AG04449 (cell line): ENCODE data around the gene SDF2L1.

Experiments used
- CTCF ChIA-PET: fragments of 350-600 bp; formaldehyde crosslinking; extraction: SDS; loops from one replicate; lab custom pipeline; 2021; ENCODE audit warnings: antibody characterized with exemption; lab: Yijun Ruan, JAX
- POLR2A ChIA-PET: fragments of 400-600, 350-600 bp; formaldehyde crosslinking; extraction: SDS; loops from one replicate; lab custom pipeline; 2020; ENCODE audit warnings: antibody characterized with exemption, inconsistent platforms; lab: Yijun Ruan, JAX
- DNase-seq: peaks from one replicate; pipeline ENCODE4 v3.0.0-alpha.2; 2010; ENCODE audit warnings: low read depth, low spot score
- H3K4me3 ChIP-seq: 2 replicates; pipeline ENCODE4 v1.5.1; 2011; ENCODE audit warnings: low read depth, mild to moderate bottlenecking, control low read depth, low read length
- CTCF ChIP-seq: IDR thresholded peaks from one replicate; pipeline ENCODE4 v1.5.1; 2011; ENCODE audit warnings: mild to moderate bottlenecking, moderate library complexity, low read length, control low read depth, inconsistent platforms; ENCODE audit not compliant: insufficient read depth; ENCODE audit errors: missing control alignments

The SDF2L1 gene

GRCh38 chr22:21624880-21625791 lies 17.0 kb upstream of the SDF2L1 start:
- ChIA-PET CTCF (interaction anchor here (1.2 to 12.1 kb wide), 2 partner anchors 15 to 19 kb away, joined by 3 to 158 read pairs; partner anchors contain the start of gene SDF2L1), POLR2A (interaction anchor here (0.8 to 1.2 kb wide), 2 partner anchors 11 to 18 kb away, joined by 3 read pairs; no protein-coding TSS in a partner anchor)
- TF ChIP-seq CTCF = no peak
- H3K4me3 ChIP-seq = no peak overlapping the region
- no peak for DNase-seq

GRCh38 chr22:21626073-21626734 lies 15.9 kb upstream of the SDF2L1 start:
- ChIA-PET POLR2A (interaction anchor here (1.2 kb wide), 1 partner anchor 12 kb away, joined by 3 read pairs; no protein-coding TSS in a partner anchor), CTCF (interaction anchor here (12.1 kb wide), 1 partner anchor 18 kb away, joined by 158 read pairs; the partner anchor contains the start of gene SDF2L1)
- TF ChIP-seq CTCF = no peak
- no peak overlapping the region for H3K4me3 ChIP-seq
- DNase-seq = no peak

- no peak for TF ChIP-seq CTCF
- DNase-seq = no peak
- ChIA-PET POLR2A (interaction anchor here (1.2 kb wide), 1 partner anchor 13 kb away, joined by 3 read pairs; no protein-coding TSS in a partner anchor), CTCF (interaction anchor here (12.1 kb wide), 1 partner anchor 17 kb away, joined by 158 read pairs; the partner anchor contains the start of gene SDF2L1)
- H3K4me3 ChIP-seq = no peak overlapping the region
Measured at GRCh38 chr22:21626735-21627469, 15.2 kb upstream of the SDF2L1 start.

- peak overlapping the region; percentile 94 for H3K4me3 ChIP-seq
- ChIA-PET POLR2A (interaction anchor here (1.5 kb wide), 1 partner anchor 13 kb away, joined by 5 read pairs; the partner anchor contains the start of gene SDF2L1), CTCF (interaction anchor here (0.9 to 12.1 kb wide), 15 partner anchors 9 to 63 kb away, joined by 3 to 158 read pairs (median 8); partner anchors contain the start of gene SDF2L1)
- no peak for DNase-seq
- no peak for TF ChIP-seq CTCF
Measured at GRCh38 chr22:21628386-21629254, 13.5 kb upstream of the SDF2L1 start.

- CTCF ChIA-PET = interaction anchor here (0.8 to 12.1 kb wide), 15 partner anchors 10 to 64 kb away, joined by 3 to 158 read pairs (median 8); partner anchors contain the start of gene SDF2L1
Measured at GRCh38 chr22:21629255-21630149, 12.6 kb upstream of the SDF2L1 start, which contains the start of gene YDJC. Gene YDJC (minus strand): TSS chr22:21630022. CDS start chr22:21630014, 8 bp downstream.

More at GRCh38 chr22:21629255-21630149, 12.6 kb upstream of the SDF2L1 start, which contains the start of gene YDJC:
- H3K4me3 ChIP-seq = peak within 1 kb of the TSS; percentile 94
- DNase-seq = no peak
- TF ChIP-seq CTCF = peak; percentile 76
- POLR2A ChIA-PET = interaction anchor here (0.7 to 1.5 kb wide), 2 partner anchors 12 to 61 kb away, joined by 4 to 5 read pairs; partner anchors contain the start of gene SDF2L1
